Gastroesophageal sphincter (tissue), 3 donors: ENCODE measurements around the gene BCKDK.

Experiments
- CTCF ChIP-seq, 4 experiments: fragments of 200-600 bp in 2 of 4; fragments of 450-650 bp in 2 of 4; sonication (generic) in 1 of 4; IDR thresholded peaks; one replicate each; pipeline ENCODE4 v1.5.1; 2017 to 2019; ENCODE audit warnings: antibody characterized with exemption in 4 of 4, mild to moderate bottlenecking in 2 of 4, moderate library complexity in 2 of 4
- POLR2A ChIP-seq, 2 donors: fragments of 450-650 bp; IDR thresholded peaks; one replicate each; pipeline ENCODE4 v1.6.1; 2017; ENCODE audit warnings: antibody characterized with exemption in 2 of 2, mild to moderate bottlenecking in 2 of 2, moderate library complexity in 1 of 2

- TF ChIP-seq CTCF (IDR thresholded peaks at IDR 0.05) (no peak), POLR2A (IDR thresholded peaks at IDR 0.05) (no peak)
Observed at GRCh38 chr16:31083081-31083480, 25.1 kb upstream of the BCKDK start.
